HepG2 (cell line): ENCODE measurements around the gene CLCN2. TPM values are rescaled to one million over a fixed set of nuclear protein-coding genes. Genes with fewer than 3 reads are reported as not detected.
A peak's percentile ranks its signal among the peaks of the same experiment; 100 is the strongest.

Experiments
- CENPBD1 ChIP-seq: sonication (generic); formaldehyde crosslinking; IDR thresholded peaks from 2 replicates; pipeline ENCODE4 v1.8.0; 2022; ENCODE audit warnings: missing genetic modification reagents, low read depth, mild to moderate bottlenecking, borderline replicate concordance
- KDM5B ChIP-seq: sonication (generic); formaldehyde crosslinking; IDR thresholded peaks from 2 replicates; pipeline ENCODE4 v1.4.0; 2020; ENCODE audit warnings: missing genetic modification reagents, mild to moderate bottlenecking, borderline replicate concordance
- LRRFIP1 ChIP-seq: sonication (generic); formaldehyde crosslinking; conservative IDR thresholded peaks from 2 replicates; pipeline ENCODE4 v1.4.0; 2020; ENCODE audit warnings: missing genetic modification reagents
- MEIS1 ChIP-seq: sonication (generic); formaldehyde crosslinking; IDR thresholded peaks from 2 replicates; pipeline ENCODE4 v1.9.0; 2021; ENCODE audit warnings: mild to moderate bottlenecking, missing genetic modification reagents, moderate library complexity, borderline replicate concordance
- SMC3 ChIP-seq: IDR thresholded peaks from 2 replicates; pipeline ENCODE4 v1.6.1; 2011; ENCODE audit warnings: low read length, improper control_type of control experiment
- SNAPC4 ChIP-seq: sonication (generic); formaldehyde crosslinking; IDR thresholded peaks from 2 replicates; pipeline ENCODE4 v1.4.0; 2020; ENCODE audit warnings: mild to moderate bottlenecking, missing genetic modification reagents
- TFDP1 ChIP-seq: IDR thresholded peaks from 2 replicates; pipeline ENCODE4 v1.6.1; 2016; ENCODE audit warnings: missing compliant biosample characterization, missing genetic modification reagents, borderline replicate concordance
- ZNF296 ChIP-seq: sonication (generic); formaldehyde crosslinking; conservative IDR thresholded peaks from 2 replicates; pipeline ENCODE4 v1.5.0; 2020; ENCODE audit warnings: mild to moderate bottlenecking, missing genetic modification reagents
- ZNF501 ChIP-seq: sonication (generic); formaldehyde crosslinking; IDR thresholded peaks from 2 replicates; pipeline ENCODE4 v1.5.1; 2020; ENCODE audit warnings: mild to moderate bottlenecking, moderate library complexity, missing genetic modification reagents
- ZNF562 ChIP-seq: sonication (generic); formaldehyde crosslinking; IDR thresholded peaks from 2 replicates; pipeline ENCODE4 v1.8.0; 2022; ENCODE audit warnings: missing genetic modification reagents, borderline replicate concordance
- ZNF704 ChIP-seq: sonication (generic); formaldehyde crosslinking; IDR thresholded peaks from 2 replicates; pipeline ENCODE4 v1.8.1; 2023; ENCODE audit warnings: mild to moderate bottlenecking, inconsistent platforms, moderate library complexity, missing genetic modification reagents, borderline replicate concordance
- ZNF710 ChIP-seq: sonication (generic); formaldehyde crosslinking; IDR thresholded peaks from 2 replicates; pipeline ENCODE4 v1.5.0; 2020; ENCODE audit warnings: mild to moderate bottlenecking, missing genetic modification reagents, borderline replicate concordance
- ZNF772 ChIP-seq: sonication (generic); formaldehyde crosslinking; IDR thresholded peaks from 2 replicates; pipeline ENCODE4 v1.5.0; 2020; ENCODE audit warnings: mild to moderate bottlenecking, missing genetic modification reagents
- ZSCAN12 ChIP-seq: sonication (generic); formaldehyde crosslinking; IDR thresholded peaks from 2 replicates; pipeline ENCODE4 v1.9.0; 2021; ENCODE audit warnings: mild to moderate bottlenecking, missing genetic modification reagents
- polyA plus RNA-seq, 8 experiments: library from polyadenylated mRNA; depleted of rRNA in 3 of 8; stranded (reverse) in 7 of 8; unstranded in 1 of 8; fragments of >200 nt; fragmentation: Illumina TruSeq in 4 of 8; extraction: Trizol in 4 of 8; gene quantifications; 2 replicates each; pipeline versions ENCODE4 v1.2.1 to v1.2.3, GENCODE V29; 2011 to 2016; ENCODE audit warnings: low read depth in 4 of 8, missing spikeins in 1 of 8, mixed read lengths in 1 of 8; ENCODE audit not compliant: insufficient read depth in 1 of 8
- total RNA-seq, 5 experiments: library from RNA; depleted of rRNA; stranded (reverse); fragments of >200 nt; fragmentation: Illumina TruSeq; extraction: Trizol; gene quantifications; 2 replicates each; pipeline ENCODE4 v1.2.3, GENCODE V29; 2016; ENCODE audit warnings: low read depth in 1 of 5

The CLCN2 gene
- total and polyA plus RNA-seq, 2 of the 13 experiments (the other 11 are each of a cell fraction or from before 2014, with no cell fraction given): 11.4 to 13.5 TPM

- TF ChIP-seq ZNF772 (CRISPR knock-in tag): peak; percentile 73; the same call in 1 of the 2 replicates
- no peak for TF ChIP-seq CENPBD1 (CRISPR knock-in tag)
- TF ChIP-seq LRRFIP1 (CRISPR knock-in tag): no peak
- TF ChIP-seq SMC3: no peak
- TF ChIP-seq ZNF296 (CRISPR knock-in tag): no peak
- TF ChIP-seq KDM5B (CRISPR knock-in tag): peak; percentile 40
- 0 out of 2 replicates have a peak, but pooled peaks have one; percentile 54 for TF ChIP-seq MEIS1 (CRISPR knock-in tag)
- no peak for TF ChIP-seq ZNF501
- no peak for TF ChIP-seq ZSCAN12 (CRISPR knock-in tag)
- TF ChIP-seq ZNF710 (CRISPR knock-in tag): peak; percentile 60; the same call in 1 of the 2 replicates
- TF ChIP-seq ZNF562 (CRISPR knock-in tag): no peak
- TF ChIP-seq TFDP1 (CRISPR knock-in tag): 0 out of 2 replicates have a peak, but pooled peaks have one; percentile 29
- no peak for TF ChIP-seq ZNF704 (CRISPR knock-in tag)
- TF ChIP-seq SNAPC4 (CRISPR knock-in tag): no peak
Measured at GRCh38 chr3:184335661-184336546, 25.5 kb downstream of the CLCN2 start (continued).
